ENCODE data around the gene GNB2.
"Not testable (repeated sequence)": the region's sequence is repeated elsewhere in the genome, so short reads cannot be mapped to it uniquely, and the experiment has no call there.

GNB2 gene

GRCh38 chr7:100701089-100701488 is 27.5 kb downstream of the GNB2 start:
- not testable (repeated sequence) for H3K4me3 ChIP-seq (ENCODE audit: low read depth in 1 of 2, low read length in 2 of 2); H3K27ac ChIP-seq (ENCODE audit: low read depth, low read length); H3K9me3 ChIP-seq (ENCODE audit: control insufficient read depth in 1 of 2, low read length in 2 of 2); H3K27me3 ChIP-seq (ENCODE audit: control insufficient read depth in 1 of 2, insufficient read depth in 2 of 2, low read length in 2 of 2); H3K36me3 ChIP-seq (ENCODE audit: control insufficient read depth in 1 of 2, insufficient read depth in 2 of 2, low read length in 2 of 2); H3K9ac ChIP-seq (ENCODE audit: low read depth in 1 of 2, low read length in 2 of 2); H3K4me1 ChIP-seq (ENCODE audit: control insufficient read depth in 1 of 2, insufficient read depth in 2 of 2, low read length in 2 of 2)

- no peaks in the 10 kb centered on the region for H3K9me3 ChIP-seq (ENCODE audit: control insufficient read depth in 1 of 2, low read length in 2 of 2)
- H3K27ac ChIP-seq (ENCODE audit: low read depth, low read length): peak overlapping the region; percentile 81
- peaks cover 0 to 4% of the 10 kb centered on the region in 2 donors for H3K27me3 ChIP-seq (ENCODE audit: control insufficient read depth in 1 of 2, insufficient read depth in 2 of 2, low read length in 2 of 2)
- H3K9ac ChIP-seq (ENCODE audit: low read depth in 1 of 2, low read length in 2 of 2): peak overlapping the region; percentile 55 to 90
- H3K4me1 ChIP-seq (ENCODE audit: control insufficient read depth in 1 of 2, insufficient read depth in 2 of 2, low read length in 2 of 2): peaks cover 11 to 19% of the 10 kb centered on the region in 2 donors
- peak overlapping the region; percentile 88 to 95 for H3K4me3 ChIP-seq (ENCODE audit: low read depth in 1 of 2, low read length in 2 of 2)
- H3K36me3 ChIP-seq (ENCODE audit: control insufficient read depth in 1 of 2, insufficient read depth in 2 of 2, low read length in 2 of 2): no peaks in the 10 kb centered on the region
Observed at GRCh38 chr7:100705320-100705752, 31.8 kb downstream of the GNB2 start.

DNA sequence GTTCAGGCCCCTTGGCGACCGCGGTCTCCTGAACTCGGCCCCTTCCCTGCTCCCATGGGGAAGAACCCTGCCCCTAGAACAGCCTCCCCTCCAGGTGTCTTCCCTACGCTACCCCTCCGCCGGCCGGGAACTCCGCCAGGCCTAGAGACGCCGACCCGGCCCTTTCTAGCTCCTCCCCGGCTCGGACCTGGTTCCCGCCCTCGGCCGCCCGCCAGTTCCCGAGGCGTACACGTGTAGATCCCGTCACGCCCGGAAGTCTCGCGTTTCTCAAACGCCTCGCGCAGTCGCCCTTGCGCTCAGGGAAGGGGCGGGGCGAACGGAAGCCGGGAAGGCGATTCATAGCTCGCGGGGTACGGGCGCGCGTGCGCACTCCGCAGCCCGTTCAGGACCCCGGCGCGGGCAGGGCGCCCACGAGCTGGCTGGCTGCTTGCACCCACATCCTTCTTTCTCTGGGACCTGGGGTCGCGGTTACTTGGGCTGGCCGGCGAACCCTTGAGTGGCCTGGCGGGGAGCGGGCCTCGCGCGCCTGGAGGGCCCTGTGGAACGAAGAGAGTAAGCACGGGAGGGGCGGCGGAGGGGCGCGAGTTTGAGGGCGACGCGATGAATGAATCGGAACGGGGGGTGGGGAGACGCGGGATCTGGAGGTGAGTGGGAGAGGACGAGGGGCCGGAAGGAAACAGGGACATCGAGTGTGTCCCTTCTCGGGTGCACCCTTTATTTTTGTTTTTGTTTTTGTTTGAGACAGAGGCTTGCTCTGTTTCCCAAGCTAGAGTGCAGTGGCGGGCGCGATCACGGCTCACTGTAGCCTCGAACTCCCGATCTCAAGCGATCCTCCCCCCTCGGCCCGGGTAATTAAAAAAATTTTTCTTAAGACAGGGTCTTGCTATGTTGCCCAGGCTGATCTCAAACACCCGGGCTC is 32.5 kb downstream of the GNB2 start, which contains the start of gene POP7:
TSS of gene POP7 (plus strand) at position 369 of the 919 bp plus-strand sequence. CDS start 710 bp downstream, outside the sequence.
- Histone ChIP-seq H3K9ac (ENCODE audit: low read depth in 1 of 2, low read length in 2 of 2) (peak within 1 kb of the TSS; percentile 55 to 90), H3K36me3 (ENCODE audit: control insufficient read depth in 1 of 2, insufficient read depth in 2 of 2, low read length in 2 of 2) (no peaks in the 10 kb centered on the region), H3K4me1 (ENCODE audit: control insufficient read depth in 1 of 2, insufficient read depth in 2 of 2, low read length in 2 of 2) (peaks cover 11 to 19% of the 10 kb centered on the region in 2 donors), H3K9me3 (ENCODE audit: control insufficient read depth in 1 of 2, low read length in 2 of 2) (no peaks in the 10 kb centered on the region), H3K27ac (ENCODE audit: low read depth, low read length) (peak within 1 kb of the TSS; percentile 81), H3K27me3 (ENCODE audit: control insufficient read depth in 1 of 2, insufficient read depth in 2 of 2, low read length in 2 of 2) (no peaks in the 10 kb centered on the region), H3K4me3 (ENCODE audit: low read depth in 1 of 2, low read length in 2 of 2) (peak within 1 kb of the TSS; percentile 88 to 95)

DNA sequence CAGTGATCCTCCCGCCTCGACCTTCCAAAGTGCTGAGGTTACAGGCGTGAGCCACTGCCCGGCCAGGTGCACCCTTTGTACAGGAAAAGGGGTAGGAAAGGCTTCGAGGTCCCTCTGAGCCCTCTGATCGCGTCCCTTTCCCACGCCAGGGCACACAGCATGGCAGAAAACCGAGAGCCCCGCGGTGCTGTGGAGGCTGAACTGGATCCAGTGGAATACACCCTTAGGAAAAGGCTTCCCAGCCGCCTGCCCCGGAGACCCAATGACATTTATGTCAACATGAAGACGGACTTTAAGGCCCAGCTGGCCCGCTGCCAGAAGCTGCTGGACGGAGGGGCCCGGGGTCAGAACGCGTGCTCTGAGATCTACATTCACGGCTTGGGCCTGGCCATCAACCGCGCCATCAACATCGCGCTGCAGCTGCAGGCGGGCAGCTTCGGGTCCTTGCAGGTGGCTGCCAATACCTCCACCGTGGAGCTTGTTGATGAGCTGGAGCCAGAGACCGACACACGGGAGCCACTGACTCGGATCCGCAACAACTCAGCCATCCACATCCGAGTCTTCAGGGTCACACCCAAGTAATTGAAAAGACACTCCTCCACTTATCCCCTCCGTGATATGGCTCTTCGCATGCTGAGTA is 33.3 kb downstream of the GNB2 start:
- no peaks in the 10 kb centered on the region for H3K27me3 ChIP-seq (ENCODE audit: control insufficient read depth in 1 of 2, insufficient read depth in 2 of 2, low read length in 2 of 2)
- peak overlapping the region; percentile 88 to 95 for H3K4me3 ChIP-seq (ENCODE audit: low read depth in 1 of 2, low read length in 2 of 2)
- H3K4me1 ChIP-seq (ENCODE audit: control insufficient read depth in 1 of 2, insufficient read depth in 2 of 2, low read length in 2 of 2): peaks cover 11 to 19% of the 10 kb centered on the region in 2 donors
- H3K36me3 ChIP-seq (ENCODE audit: control insufficient read depth in 1 of 2, insufficient read depth in 2 of 2, low read length in 2 of 2): no peaks in the 10 kb centered on the region
- H3K9me3 ChIP-seq (ENCODE audit: control insufficient read depth in 1 of 2, low read length in 2 of 2): no peaks in the 10 kb centered on the region
- peak overlapping the region; percentile 55 to 90 for H3K9ac ChIP-seq (ENCODE audit: low read depth in 1 of 2, low read length in 2 of 2)
- H3K27ac ChIP-seq (ENCODE audit: low read depth, low read length): no peak overlapping the region

DNA sequence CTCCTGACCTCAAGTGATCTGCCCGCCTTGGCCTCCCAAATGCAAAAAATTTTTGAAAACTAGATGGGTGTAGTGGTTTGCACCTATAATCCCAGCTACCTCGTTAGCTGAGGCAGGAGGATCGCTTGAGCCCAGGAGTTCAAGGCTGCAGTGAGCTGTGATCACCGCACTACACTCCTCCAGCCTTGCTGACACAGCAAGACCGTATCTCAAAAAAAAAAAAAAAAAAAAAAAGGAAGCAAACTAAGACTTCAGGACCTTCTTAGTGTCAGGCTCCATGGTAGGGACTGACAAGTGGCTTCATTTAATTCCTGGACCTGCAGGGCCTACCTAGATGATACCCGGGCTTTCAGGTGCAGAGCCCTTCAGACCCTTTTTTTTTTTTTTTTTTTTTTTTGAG is 34.9 kb downstream of the GNB2 start:
- peaks cover 11 to 19% of the 10 kb centered on the region in 2 donors for H3K4me1 ChIP-seq (ENCODE audit: control insufficient read depth in 1 of 2, insufficient read depth in 2 of 2, low read length in 2 of 2)

GRCh38 chr7:100710452-100710851 is 36.9 kb downstream of the GNB2 start:
- no peak overlapping the region for H3K9ac ChIP-seq (ENCODE audit: low read depth in 1 of 2, low read length in 2 of 2)
- H3K9me3 ChIP-seq (ENCODE audit: control insufficient read depth in 1 of 2, low read length in 2 of 2): no peaks in the 10 kb centered on the region
- no peaks in the 10 kb centered on the region for H3K36me3 ChIP-seq (ENCODE audit: control insufficient read depth in 1 of 2, insufficient read depth in 2 of 2, low read length in 2 of 2)
- peaks cover 6 to 13% of the 10 kb centered on the region in 2 donors for H3K4me1 ChIP-seq (ENCODE audit: control insufficient read depth in 1 of 2, insufficient read depth in 2 of 2, low read length in 2 of 2)
- no peaks in the 10 kb centered on the region for H3K27me3 ChIP-seq (ENCODE audit: control insufficient read depth in 1 of 2, insufficient read depth in 2 of 2, low read length in 2 of 2)
- H3K4me3 ChIP-seq (ENCODE audit: low read depth in 1 of 2, low read length in 2 of 2): no peak overlapping the region
- H3K27ac ChIP-seq (ENCODE audit: low read depth, low read length): no peak overlapping the region

More for the DNA sequence above, 34.9 kb downstream of the GNB2 start:
- Histone ChIP-seq H3K27ac (ENCODE audit: low read depth, low read length) (no peak overlapping the region), H3K9ac (ENCODE audit: low read depth in 1 of 2, low read length in 2 of 2) (no peak overlapping the region), H3K36me3 (ENCODE audit: control insufficient read depth in 1 of 2, insufficient read depth in 2 of 2, low read length in 2 of 2) (no peaks in the 10 kb centered on the region), H3K27me3 (ENCODE audit: control insufficient read depth in 1 of 2, insufficient read depth in 2 of 2, low read length in 2 of 2) (no peaks in the 10 kb centered on the region), H3K4me3 (ENCODE audit: low read depth in 1 of 2, low read length in 2 of 2) (no peak overlapping the region), H3K9me3 (ENCODE audit: control insufficient read depth in 1 of 2, low read length in 2 of 2) (no peaks in the 10 kb centered on the region)

GRCh38 chr7:100711369-100711768 is 37.8 kb downstream of the GNB2 start:
- Histone ChIP-seq H3K27ac (ENCODE audit: low read depth, low read length) (no peak overlapping the region), H3K9me3 (ENCODE audit: control insufficient read depth in 1 of 2, low read length in 2 of 2) (no peaks in the 10 kb centered on the region), H3K36me3 (ENCODE audit: control insufficient read depth in 1 of 2, insufficient read depth in 2 of 2, low read length in 2 of 2) (no peaks in the 10 kb centered on the region), H3K9ac (ENCODE audit: low read depth in 1 of 2, low read length in 2 of 2) (no peak overlapping the region), H3K27me3 (ENCODE audit: control insufficient read depth in 1 of 2, insufficient read depth in 2 of 2, low read length in 2 of 2) (no peaks in the 10 kb centered on the region), H3K4me1 (ENCODE audit: control insufficient read depth in 1 of 2, insufficient read depth in 2 of 2, low read length in 2 of 2) (peaks cover 6 to 13% of the 10 kb centered on the region in 2 donors), H3K4me3 (ENCODE audit: low read depth in 1 of 2, low read length in 2 of 2) (no peak overlapping the region)

DNA sequence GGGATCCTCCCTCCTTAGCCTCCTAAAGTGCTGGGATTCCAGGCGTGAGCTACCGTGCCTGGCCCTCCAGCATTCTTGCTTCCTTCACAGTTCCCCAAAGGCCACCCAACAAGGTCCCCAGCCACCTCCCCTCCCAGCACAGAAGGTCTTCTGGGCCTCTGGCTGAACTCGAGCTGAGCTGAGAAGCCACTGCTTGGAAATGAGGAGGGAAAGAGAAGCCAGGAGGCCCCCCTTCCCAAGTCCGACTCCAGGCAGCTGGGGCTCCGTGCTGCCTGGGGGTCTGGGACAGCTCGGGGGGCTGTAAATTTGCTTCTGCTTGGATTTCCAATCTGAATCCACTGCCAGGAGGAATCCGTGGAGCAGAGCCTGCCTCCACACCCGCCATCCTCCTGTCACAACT is 41.2 kb downstream of the GNB2 start:
- Histone ChIP-seq H3K4me3 (ENCODE audit: low read depth in 1 of 2, low read length in 2 of 2) (no peak overlapping the region), H3K4me1 (ENCODE audit: control insufficient read depth in 1 of 2, insufficient read depth in 2 of 2, low read length in 2 of 2) (no peaks in the 10 kb centered on the region), H3K36me3 (ENCODE audit: control insufficient read depth in 1 of 2, insufficient read depth in 2 of 2, low read length in 2 of 2) (no peaks in the 10 kb centered on the region), H3K27ac (ENCODE audit: low read depth, low read length) (no peak overlapping the region), H3K27me3 (ENCODE audit: control insufficient read depth in 1 of 2, insufficient read depth in 2 of 2, low read length in 2 of 2) (peaks cover 2% of the 10 kb centered on the region in 2 donors), H3K9ac (ENCODE audit: low read depth in 1 of 2, low read length in 2 of 2) (no peak overlapping the region), H3K9me3 (ENCODE audit: control insufficient read depth in 1 of 2, low read length in 2 of 2) (no peaks in the 10 kb centered on the region)

DNA sequence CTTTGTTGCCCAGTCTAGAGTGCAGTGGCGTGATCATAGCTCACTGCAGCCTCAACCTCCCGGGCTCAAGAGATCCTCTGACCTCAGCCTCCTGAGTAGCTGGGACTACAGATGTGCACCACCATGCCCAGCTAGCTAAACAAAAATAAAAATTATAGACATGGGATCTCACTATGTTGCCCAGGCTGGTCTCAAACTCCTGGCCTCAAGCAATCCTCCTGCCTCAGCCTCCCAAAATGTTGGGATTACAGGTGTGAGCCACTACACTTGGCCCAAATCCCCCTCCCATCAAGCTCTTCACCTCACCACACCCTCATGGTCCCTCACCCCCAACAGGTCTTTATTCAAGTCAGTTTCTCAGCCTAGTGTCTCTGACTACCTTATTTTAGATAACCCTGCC is 43.5 kb downstream of the GNB2 start:
- H3K9ac ChIP-seq (ENCODE audit: low read depth in 1 of 2, low read length in 2 of 2); H3K27ac ChIP-seq (ENCODE audit: low read depth, low read length); H3K36me3 ChIP-seq (ENCODE audit: control insufficient read depth in 1 of 2, insufficient read depth in 2 of 2, low read length in 2 of 2); H3K4me3 ChIP-seq (ENCODE audit: low read depth in 1 of 2, low read length in 2 of 2); H3K4me1 ChIP-seq (ENCODE audit: control insufficient read depth in 1 of 2, insufficient read depth in 2 of 2, low read length in 2 of 2); H3K9me3 ChIP-seq (ENCODE audit: control insufficient read depth in 1 of 2, low read length in 2 of 2): not testable (repeated sequence)
- peaks cover 19 to 22% of the 10 kb centered on the region in 2 donors for H3K27me3 ChIP-seq (ENCODE audit: control insufficient read depth in 1 of 2, insufficient read depth in 2 of 2, low read length in 2 of 2)
